Measurements from ENCODE around the gene GJA3. TPM values are rescaled to one million over a fixed set of nuclear protein-coding genes. Genes with fewer than 3 reads are reported as not detected.

The GJA3 gene
- total and polyA plus RNA-seq, 4 donors, result 0.13 to 1.6 (median 0.43) TPM

DNA sequence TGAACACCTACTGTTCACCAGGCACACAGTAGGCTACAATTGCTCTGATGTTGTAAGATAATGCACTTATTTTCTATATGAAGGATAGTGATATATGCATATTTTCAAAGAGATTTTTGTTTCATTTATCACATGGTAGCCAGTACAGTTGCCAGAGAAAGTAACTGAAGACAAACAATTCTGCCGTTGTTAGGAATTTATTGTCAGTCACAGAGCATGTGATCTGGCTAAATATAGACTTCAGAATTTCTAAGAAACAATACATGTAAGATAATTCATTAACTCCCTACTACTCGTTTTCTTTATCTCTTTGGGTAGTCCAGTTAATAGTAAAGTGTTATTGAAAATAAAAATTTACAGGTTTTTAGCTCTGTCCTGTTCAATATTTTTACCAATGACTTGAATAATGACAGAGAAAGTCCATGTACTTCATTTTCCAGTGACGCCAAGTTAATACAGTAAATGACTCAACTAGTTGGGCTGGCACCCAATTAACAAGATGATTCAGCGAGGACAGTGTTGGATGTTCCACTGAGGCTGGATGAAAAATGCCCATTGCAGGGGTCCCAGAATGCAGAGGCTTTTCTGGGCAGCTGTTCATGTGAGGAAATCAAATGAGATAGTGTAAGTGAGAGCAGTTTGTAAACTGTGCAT, 35.6 kb downstream of the GJA3 start:
- DNase-seq (ENCODE audit: low read depth in 4 of 6, low spot score in 6 of 6), result no peak
- Histone ChIP-seq H3K27me3 (ENCODE audit: control insufficient read depth, insufficient read depth, low read length) (peaks cover 14% of the 10 kb centered on the region), H3K27ac (ENCODE audit: low read depth, low read length) (no peak overlapping the region), H3K9me3 (ENCODE audit: control insufficient read depth, insufficient read depth, low read length) (no peaks in the 10 kb centered on the region), H3K36me3 (ENCODE audit: control insufficient read depth, insufficient read depth, low read length) (no peaks in the 10 kb centered on the region), H3K4me1 (ENCODE audit: control insufficient read depth, insufficient read depth, low read length) (peaks cover 17% of the 10 kb centered on the region), H3K4me3 (ENCODE audit: low read depth, low read length) (no peak overlapping the region)
- 88% methylated on average over 1 of the region's 4 CpGs for WGBS (ENCODE audit: insufficient coverage)

DNA sequence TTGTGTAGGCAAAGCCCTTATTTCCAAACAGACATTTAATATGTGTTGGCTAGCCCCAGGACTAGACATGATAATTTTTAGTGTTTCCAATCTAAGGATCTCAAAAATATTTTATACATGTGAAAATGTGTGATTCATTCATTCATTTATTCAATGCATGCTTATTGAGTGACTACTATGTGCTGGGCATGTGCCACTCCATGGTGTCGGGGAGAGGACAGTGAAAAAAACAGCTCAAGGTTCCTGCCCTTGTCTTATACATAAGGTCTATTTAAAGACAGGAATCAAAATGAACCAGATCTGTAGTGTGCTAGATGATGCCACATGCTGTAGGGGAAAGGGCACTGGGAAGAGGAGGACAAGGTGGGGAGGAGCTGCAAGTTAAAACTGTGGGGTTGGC, 36.5 kb downstream of the GJA3 start:
- Histone ChIP-seq H3K36me3 (ENCODE audit: control insufficient read depth, insufficient read depth, low read length) (no peaks in the 10 kb centered on the region), H3K4me1 (ENCODE audit: control insufficient read depth, insufficient read depth, low read length) (peaks cover 21% of the 10 kb centered on the region), H3K4me3 (ENCODE audit: low read depth, low read length) (no peak overlapping the region), H3K27ac (ENCODE audit: low read depth, low read length) (no peak overlapping the region), H3K9me3 (ENCODE audit: control insufficient read depth, insufficient read depth, low read length) (no peaks in the 10 kb centered on the region), H3K27me3 (ENCODE audit: control insufficient read depth, insufficient read depth, low read length) (peaks cover 14% of the 10 kb centered on the region)
- no peak for DNase-seq (ENCODE audit: low read depth in 4 of 6, low spot score in 6 of 6)
- no CpG with 5 or more reads among the region's 1 CpG for WGBS (ENCODE audit: insufficient coverage)

DNA sequence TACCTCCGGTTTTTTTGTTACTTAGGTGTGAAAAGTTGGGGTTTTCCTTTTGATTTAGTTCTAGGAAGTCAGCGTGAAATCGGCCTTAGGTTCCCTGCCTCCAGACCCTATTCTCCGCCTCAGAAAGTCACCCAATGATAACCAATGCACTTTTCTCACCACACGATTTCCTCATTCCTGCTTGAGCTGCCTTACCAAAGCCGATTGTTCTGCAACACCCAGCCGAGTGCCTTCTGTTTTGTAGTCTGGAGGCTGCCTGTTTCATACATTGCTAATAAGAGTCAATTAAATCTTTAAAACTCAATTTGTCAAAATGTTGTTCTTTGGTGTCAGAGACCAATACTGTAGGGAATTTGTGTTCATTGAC, 39.7 kb downstream of the GJA3 start:
- no peaks in the 10 kb centered on the region for H3K9me3 ChIP-seq (ENCODE audit: control insufficient read depth, insufficient read depth, low read length)
- no peaks in the 10 kb centered on the region for H3K27me3 ChIP-seq (ENCODE audit: control insufficient read depth, insufficient read depth, low read length)
- no peaks in the 10 kb centered on the region for H3K36me3 ChIP-seq (ENCODE audit: control insufficient read depth, insufficient read depth, low read length)
- no peak overlapping the region for H3K27ac ChIP-seq (ENCODE audit: low read depth, low read length)
- peaks cover 18% of the 10 kb centered on the region for H3K4me1 ChIP-seq (ENCODE audit: control insufficient read depth, insufficient read depth, low read length)
- no peak overlapping the region for H3K4me3 ChIP-seq (ENCODE audit: low read depth, low read length)
- 90% methylated on average over 2 of the region's 7 CpGs for WGBS (ENCODE audit: insufficient coverage)
- no peak for DNase-seq (ENCODE audit: low read depth in 4 of 6, low spot score in 6 of 6)

DNA sequence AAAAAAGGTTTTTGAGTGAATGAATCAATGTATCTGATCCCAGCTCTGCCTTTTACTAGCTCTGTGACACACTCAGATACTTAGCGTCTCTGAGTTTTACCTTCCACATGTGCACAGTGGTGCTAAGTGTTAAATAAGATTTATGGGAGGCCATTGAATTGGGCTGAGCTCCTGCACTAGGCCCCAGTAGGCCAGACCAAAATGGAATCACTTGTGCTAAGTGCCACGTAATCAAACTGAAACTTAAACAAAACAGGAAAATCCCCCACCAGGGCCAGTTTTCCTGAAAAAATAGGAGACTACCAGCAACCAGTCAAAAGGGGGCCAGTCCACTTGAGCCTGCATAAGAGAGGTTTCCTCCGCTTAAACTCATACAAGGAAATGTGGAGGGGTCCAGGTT, 40.9 kb downstream of the GJA3 start:
- 67% methylated on average over 1 of the region's 3 CpGs for WGBS (ENCODE audit: insufficient coverage)
- Histone ChIP-seq H3K4me1 (ENCODE audit: control insufficient read depth, insufficient read depth, low read length) (peaks cover 18% of the 10 kb centered on the region), H3K27me3 (ENCODE audit: control insufficient read depth, insufficient read depth, low read length) (no peaks in the 10 kb centered on the region), H3K4me3 (ENCODE audit: low read depth, low read length) (no peak overlapping the region), H3K9me3 (ENCODE audit: control insufficient read depth, insufficient read depth, low read length) (no peaks in the 10 kb centered on the region), H3K36me3 (ENCODE audit: control insufficient read depth, insufficient read depth, low read length) (no peaks in the 10 kb centered on the region), H3K27ac (ENCODE audit: low read depth, low read length) (no peak overlapping the region)
- DNase-seq (ENCODE audit: low read depth in 4 of 6, low spot score in 6 of 6), result no peak

DNA sequence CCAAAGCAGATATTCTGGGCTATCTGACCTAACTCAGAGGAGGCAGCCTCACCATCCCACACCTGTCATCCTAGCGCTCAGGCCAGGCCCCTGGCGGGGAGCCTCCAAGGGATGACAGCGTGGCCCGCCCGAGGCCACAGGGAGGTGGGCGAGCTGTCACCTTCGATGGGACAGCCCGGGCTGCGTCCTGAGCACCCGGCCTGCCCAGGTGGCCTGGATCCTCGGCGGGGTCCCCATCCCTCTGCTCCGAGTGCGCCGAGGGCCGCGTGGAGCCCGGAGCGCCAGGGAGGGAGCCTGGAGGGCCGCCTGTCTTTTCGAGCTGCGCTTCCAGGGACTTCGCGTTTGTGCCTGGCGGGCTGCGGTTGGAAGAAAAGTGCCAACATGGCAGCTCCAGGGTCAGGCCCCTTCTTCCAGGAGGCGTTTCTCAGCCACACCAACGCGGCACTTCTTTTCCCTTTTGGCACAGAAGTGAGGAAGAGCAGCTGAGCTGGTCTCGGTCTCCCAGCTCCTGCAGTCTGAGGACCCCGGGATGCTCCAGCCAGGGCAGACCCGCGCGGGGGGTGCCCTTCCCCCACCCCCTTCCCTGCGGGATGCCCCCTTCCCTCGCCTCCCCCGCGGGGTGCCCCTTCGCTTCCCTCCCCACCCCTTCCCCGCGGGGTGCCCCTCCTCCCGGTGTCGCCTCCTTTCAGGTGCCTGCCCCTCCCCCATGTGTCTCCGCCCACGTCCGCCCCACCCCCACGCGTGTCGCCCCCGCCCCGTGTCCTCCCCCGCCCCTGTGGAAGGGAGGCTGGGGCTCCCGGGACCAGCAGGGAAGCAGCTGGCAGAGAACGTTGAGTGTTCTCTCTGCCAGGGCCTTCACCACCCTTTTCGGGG, 42.3 kb downstream of the GJA3 start:
- under 1% methylated on average over 38 of the region's 55 CpGs for WGBS (ENCODE audit: insufficient coverage)
- peak in 4 of 6 donors; percentile 26 to 87 (median 61) for DNase-seq (ENCODE audit: low read depth in 4 of 6, low spot score in 6 of 6)
- Histone ChIP-seq H3K36me3 (ENCODE audit: control insufficient read depth, insufficient read depth, low read length) (no peaks in the 10 kb centered on the region), H3K4me3 (ENCODE audit: low read depth, low read length) (peak overlapping the region; percentile 60), H3K4me1 (ENCODE audit: control insufficient read depth, insufficient read depth, low read length) (peaks cover 18% of the 10 kb centered on the region), H3K27ac (ENCODE audit: low read depth, low read length) (peak overlapping the region; percentile 73), H3K9me3 (ENCODE audit: control insufficient read depth, insufficient read depth, low read length) (no peaks in the 10 kb centered on the region), H3K27me3 (ENCODE audit: control insufficient read depth, insufficient read depth, low read length) (no peaks in the 10 kb centered on the region)

DNA sequence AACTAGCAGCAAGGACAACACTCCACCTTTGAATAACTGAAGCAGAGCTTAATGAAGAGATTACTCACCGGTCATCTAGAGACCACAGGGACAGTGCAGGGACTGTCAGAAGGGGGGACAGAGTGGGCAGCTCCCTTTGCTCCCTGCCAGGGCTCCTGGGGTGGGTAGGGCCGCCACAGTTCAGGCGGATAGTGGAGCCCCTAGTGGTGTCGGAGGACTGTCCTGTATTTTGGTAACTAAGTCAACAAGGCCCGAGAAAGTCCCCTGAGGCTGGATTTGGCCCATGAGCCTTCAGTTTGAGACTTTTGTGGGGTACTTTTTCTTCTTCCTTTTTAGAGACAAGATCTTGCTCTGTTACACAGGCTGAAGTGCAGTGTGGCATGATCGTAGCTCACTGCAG, 44.6 kb downstream of the GJA3 start:
- DNase-seq (ENCODE audit: low read depth in 4 of 6, low spot score in 6 of 6), result no peak
- no peak overlapping the region for H3K27ac ChIP-seq (ENCODE audit: low read depth, low read length)
- H3K4me1 ChIP-seq (ENCODE audit: control insufficient read depth, insufficient read depth, low read length), result peaks cover 18% of the 10 kb centered on the region
- no peak overlapping the region for H3K4me3 ChIP-seq (ENCODE audit: low read depth, low read length)
- no peaks in the 10 kb centered on the region for H3K36me3 ChIP-seq (ENCODE audit: control insufficient read depth, insufficient read depth, low read length)
- H3K27me3 ChIP-seq (ENCODE audit: control insufficient read depth, insufficient read depth, low read length), result no peaks in the 10 kb centered on the region
- WGBS (ENCODE audit: insufficient coverage), result 69% methylated on average over 5 of the region's 6 CpGs
- H3K9me3 ChIP-seq (ENCODE audit: control insufficient read depth, insufficient read depth, low read length), result no peaks in the 10 kb centered on the region

DNA sequence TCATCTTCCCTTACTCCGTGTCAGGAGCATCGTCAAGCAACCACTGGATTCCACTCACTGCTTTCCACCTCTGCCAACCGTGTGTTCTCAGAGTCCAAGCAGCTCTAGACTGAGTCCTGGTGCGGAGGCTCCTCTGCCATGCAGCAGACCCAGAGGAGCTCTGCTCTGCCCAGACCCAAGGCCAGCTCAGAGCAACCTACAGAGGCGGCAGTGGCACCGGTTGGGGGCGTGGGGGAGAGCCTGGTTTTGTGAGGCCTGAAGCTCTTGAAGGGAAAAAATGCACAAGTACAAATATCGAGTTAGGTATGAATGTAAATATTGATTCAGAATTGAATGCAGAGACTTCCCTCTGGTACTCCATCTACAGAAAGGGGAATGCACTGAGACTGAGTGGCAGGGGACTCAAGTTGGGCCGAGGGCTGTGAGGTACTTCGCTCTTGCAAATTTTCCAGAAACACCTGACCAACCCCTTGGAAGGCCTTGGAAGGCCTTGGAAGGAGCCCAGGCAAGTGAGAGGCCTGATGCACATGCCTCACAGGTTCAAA, 46.7 kb downstream of the GJA3 start:
- Histone ChIP-seq H3K4me1 (ENCODE audit: control insufficient read depth, insufficient read depth, low read length) (peaks cover 12% of the 10 kb centered on the region), H3K9me3 (ENCODE audit: control insufficient read depth, insufficient read depth, low read length) (no peaks in the 10 kb centered on the region), H3K27ac (ENCODE audit: low read depth, low read length) (no peak overlapping the region), H3K36me3 (ENCODE audit: control insufficient read depth, insufficient read depth, low read length) (no peaks in the 10 kb centered on the region), H3K27me3 (ENCODE audit: control insufficient read depth, insufficient read depth, low read length) (no peaks in the 10 kb centered on the region), H3K4me3 (ENCODE audit: low read depth, low read length) (no peak overlapping the region)
- DNase-seq (ENCODE audit: low read depth in 4 of 6, low spot score in 6 of 6), result no peak
- 77% methylated on average over 7 of the region's 10 CpGs for WGBS (ENCODE audit: insufficient coverage)

DNA sequence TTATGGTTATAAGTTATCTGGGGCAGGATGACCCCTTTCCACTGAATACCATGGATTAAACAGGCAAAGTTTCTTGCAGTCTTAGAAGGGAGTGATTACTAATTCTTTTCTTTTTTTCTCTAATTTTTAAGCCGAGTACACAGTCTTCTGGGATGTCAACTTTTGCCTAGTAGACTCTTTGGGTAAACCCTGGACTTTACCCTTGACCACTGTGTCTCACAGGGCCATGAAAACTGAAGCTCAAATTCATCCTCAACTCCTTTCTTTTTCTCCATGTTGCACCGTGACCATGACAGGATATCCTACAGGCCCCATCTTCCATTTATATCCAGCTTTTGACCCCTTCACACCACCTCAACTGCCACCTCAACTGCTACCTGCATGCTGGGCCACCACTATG, 51.8 kb downstream of the GJA3 start:
- 90% methylated on average over 2 of the region's 2 CpGs for WGBS (ENCODE audit: insufficient coverage)
- no peak for DNase-seq (ENCODE audit: low read depth in 4 of 6, low spot score in 6 of 6)
- Histone ChIP-seq H3K9me3 (ENCODE audit: control insufficient read depth, insufficient read depth, low read length) (no peaks in the 10 kb centered on the region), H3K36me3 (ENCODE audit: control insufficient read depth, insufficient read depth, low read length) (no peaks in the 10 kb centered on the region), H3K27me3 (ENCODE audit: control insufficient read depth, insufficient read depth, low read length) (no peaks in the 10 kb centered on the region), H3K4me1 (ENCODE audit: control insufficient read depth, insufficient read depth, low read length) (no peaks in the 10 kb centered on the region), H3K4me3 (ENCODE audit: low read depth, low read length) (no peak overlapping the region), H3K27ac (ENCODE audit: low read depth, low read length) (no peak overlapping the region)

DNA sequence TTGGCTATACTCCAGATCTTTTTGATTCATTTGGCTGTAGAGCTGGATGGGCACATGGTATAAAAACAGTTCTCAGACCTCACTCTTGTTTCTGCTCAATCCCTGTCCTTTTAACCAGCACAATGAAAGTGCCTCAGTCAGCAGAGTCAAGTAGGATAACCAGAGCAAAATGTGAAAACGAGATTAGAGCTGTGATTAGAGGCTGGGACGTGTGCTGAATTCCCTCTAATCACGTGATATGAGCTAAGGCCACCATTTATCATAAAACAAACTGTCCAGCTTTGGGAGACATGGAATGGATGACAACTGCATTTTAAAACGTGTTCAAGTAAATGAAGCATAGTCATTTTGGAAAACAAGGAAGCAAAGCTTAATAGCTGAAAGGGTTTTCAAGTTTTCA, 54.1 kb downstream of the GJA3 start:
- no peak overlapping the region for H3K27ac ChIP-seq (ENCODE audit: low read depth, low read length)
- H3K27me3 ChIP-seq (ENCODE audit: control insufficient read depth, insufficient read depth, low read length), result no peaks in the 10 kb centered on the region
- DNase-seq (ENCODE audit: low read depth in 4 of 6, low spot score in 6 of 6), result no peak
- no peaks in the 10 kb centered on the region for H3K4me1 ChIP-seq (ENCODE audit: control insufficient read depth, insufficient read depth, low read length)
- H3K9me3 ChIP-seq (ENCODE audit: control insufficient read depth, insufficient read depth, low read length), result no peaks in the 10 kb centered on the region
- no peak overlapping the region for H3K4me3 ChIP-seq (ENCODE audit: low read depth, low read length)
- 33% methylated on average over 1 of the region's 4 CpGs for WGBS (ENCODE audit: insufficient coverage)
- H3K36me3 ChIP-seq (ENCODE audit: control insufficient read depth, insufficient read depth, low read length), result no peaks in the 10 kb centered on the region

Measured in spinal cord (tissue), 10 donors.